Left colon (tissue), 2 donors: ENCODE measurements around the gene CDKN2A. TPM values are rescaled to one million over a fixed set of nuclear protein-coding genes. Genes with fewer than 3 reads are reported as not detected.
"Not testable (repeated sequence)": the region's sequence is repeated elsewhere in the genome, so short reads cannot be mapped to it uniquely, and the experiment has no call there.

Experiments used
- ATAC-seq: fragments of 200-7000 bp; cut with Tn5 transposase; one replicate; pipeline ENCODE4 v1.9.1; 2020; ENCODE audit warnings: mild to moderate bottlenecking, moderate library complexity
- DNase-seq, 2 donors: peaks; one replicate each; pipeline ENCODE4 v3.0.0-alpha.2; 2020
- intact Hi-C, 2 donors: fragments of 100-400 bp; cut with DNase I in 1 of 2; cut with micrococcal nuclease in 1 of 2; formaldehyde crosslinking; loops; one replicate each; pipeline versions ENCODE4 v1.11.2 to v1.14.0; 2022; cut with DNase I, micrococcal nuclease
- total RNA-seq, 2 donors: library from RNA; stranded (reverse); fragmentation: NEBNext Ultra II Directional; extraction: Animal tissue kit (Norgen Biotek cat#: 25700); gene quantifications; one replicate each; pipeline ENCODE4 v1.2.1, GENCODE V29; 2021
- donor health status: DM: no; HTN: no; CAD: no.
- donor health status: DM: yes; HTN: yes; CAD: no.

CDKN2A gene
- total RNA-seq, 2 donors from 2014 or later = 0.34 to 1.8 TPM

DNA sequence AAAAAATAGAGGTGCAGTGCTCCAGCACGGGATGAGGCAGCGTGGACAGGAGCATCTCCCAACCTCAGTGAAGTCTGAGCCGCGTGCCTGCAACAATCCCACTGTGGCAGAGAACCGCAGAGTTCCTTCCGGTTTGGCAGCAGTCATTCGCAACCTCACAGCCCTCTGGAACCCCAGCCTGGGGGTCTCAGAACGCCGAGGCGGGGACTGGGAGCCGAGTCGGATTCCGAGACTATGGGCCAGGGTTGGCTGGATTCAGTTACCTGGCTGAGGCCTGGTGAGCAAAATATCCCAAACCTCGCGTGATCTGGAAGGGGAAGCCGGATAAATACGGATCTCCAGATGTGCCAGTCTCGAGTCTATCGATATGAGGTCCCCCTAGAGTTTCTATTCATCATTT, 27.0 kb downstream of the CDKN2A start:
- ATAC-seq = no peak
- intact Hi-C loops = no loop called here
- no peak for DNase-seq

- ATAC-seq (no peak), DNase-seq (no peak)
- intact Hi-C loops = no loop called here
Measured at GRCh38 chr9:21966140-21966851, 27.9 kb downstream of the CDKN2A start.

DNA sequence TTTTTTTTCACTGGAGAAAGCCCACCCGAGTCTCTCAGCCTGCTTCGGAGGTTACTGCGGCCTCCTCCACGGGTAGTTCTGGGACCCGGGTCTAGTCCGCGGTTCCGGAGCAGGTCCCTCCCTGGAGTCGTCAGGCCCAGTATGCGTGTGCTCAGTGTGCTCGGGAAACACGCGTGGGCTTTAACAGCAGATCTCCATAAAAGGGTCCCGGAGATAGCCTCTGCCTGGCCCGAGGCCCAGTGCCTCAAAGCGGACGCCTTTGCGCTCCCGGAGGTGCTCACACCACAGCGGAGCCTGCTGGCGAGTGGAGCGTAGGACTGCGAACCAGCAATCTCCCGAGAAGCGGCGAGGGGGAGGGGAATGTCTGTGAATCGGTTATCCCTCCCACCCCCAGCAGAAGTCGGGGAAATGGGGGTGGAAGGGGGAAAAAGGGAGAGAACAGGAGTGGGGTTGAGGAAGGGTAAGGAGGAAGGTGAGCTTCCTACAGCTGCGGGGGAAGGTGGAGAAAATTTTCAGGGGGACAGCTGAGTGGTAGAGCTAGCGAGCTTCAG, 28.7 kb downstream of the CDKN2A start:
- intact Hi-C loops = no loop called here
- DNase-seq (peak; percentile 54 to 72), ATAC-seq (peak; percentile 95)

DNA sequence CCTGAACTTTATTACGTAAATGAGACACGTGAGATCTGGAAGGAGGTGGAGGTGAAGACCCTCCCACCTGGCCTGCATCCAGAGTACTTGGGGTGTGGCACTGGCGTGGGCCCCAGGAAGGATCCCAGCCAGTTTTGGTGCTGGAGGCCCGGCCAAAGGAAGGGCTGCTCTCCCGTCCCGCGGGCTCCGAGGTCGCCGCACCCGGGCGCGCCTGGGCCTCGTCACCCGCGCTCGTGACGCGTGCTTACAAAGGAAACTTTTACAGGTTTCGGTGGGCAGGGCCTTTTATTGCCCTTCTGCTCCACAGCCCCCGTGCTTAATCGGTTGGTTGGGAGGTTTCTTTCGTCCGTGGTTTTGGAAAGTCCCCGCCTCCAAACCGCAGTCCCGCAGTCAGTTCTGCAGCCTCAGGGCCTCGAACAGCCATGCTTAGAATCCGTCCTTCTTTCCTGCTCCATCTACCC, 29.2 kb downstream of the CDKN2A start:
- intact Hi-C loops = no loop called here
- DNase-seq = peak in 1 of 2 donors; percentile 38
- ATAC-seq = peak; percentile 77

GRCh38 chr9:21961569-21961968, 32.6 kb downstream of the CDKN2A start:
- no peak for ATAC-seq

DNA sequence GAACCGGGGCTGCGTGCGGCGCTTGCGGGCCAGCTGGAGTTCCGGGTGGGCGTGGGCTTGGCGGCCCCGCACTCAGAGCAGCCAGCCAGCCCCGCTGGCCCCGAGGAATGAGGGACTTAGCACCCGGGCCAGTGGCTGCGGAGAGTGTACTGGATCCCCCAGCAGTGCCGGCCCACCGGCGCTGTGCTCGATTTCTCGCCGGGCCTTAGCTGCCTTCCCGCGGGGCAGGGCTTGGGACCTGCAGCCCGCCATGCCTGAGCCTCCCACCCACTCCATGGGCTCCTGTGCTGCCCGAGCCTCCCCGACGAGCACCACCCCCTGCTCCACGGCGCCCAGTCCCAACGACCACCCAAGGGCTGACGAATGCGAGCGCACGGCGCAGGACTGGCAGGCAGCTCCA, 34.9 kb downstream of the CDKN2A start:
- DNase-seq, intact Hi-C loops, ATAC-seq: not testable (repeated sequence)

More at GRCh38 chr9:21961569-21961968, 32.6 kb downstream of the CDKN2A start:
- DNase-seq = no peak
- intact Hi-C loops = no loop called here

DNA sequence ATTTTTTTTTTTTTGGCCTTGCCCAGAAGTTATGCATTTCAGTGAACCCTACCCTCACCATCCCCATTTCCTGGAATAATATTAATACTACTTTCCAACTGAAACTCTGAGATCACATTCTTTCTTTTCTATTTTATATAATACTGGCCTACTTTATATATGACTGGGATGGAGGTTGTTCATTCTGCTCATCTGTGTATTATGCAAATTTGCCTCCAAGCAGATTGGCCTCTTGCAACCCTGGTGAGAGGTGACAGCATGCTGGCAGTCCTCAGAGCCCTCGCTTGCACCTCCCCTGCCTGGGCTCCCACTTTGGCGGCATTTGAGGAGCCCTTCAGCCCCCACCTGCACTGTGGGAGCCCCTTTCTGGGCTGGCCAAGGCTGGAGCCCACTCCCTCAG, 35.4 kb downstream of the CDKN2A start:
- ATAC-seq (no peak), DNase-seq (no peak)
- intact Hi-C loops = no loop called here

- intact Hi-C loops = no loop called here
- no peak for DNase-seq
- no peak for ATAC-seq
Measured at GRCh38 chr9:21945606-21946005, 48.6 kb downstream of the CDKN2A start.

DNA sequence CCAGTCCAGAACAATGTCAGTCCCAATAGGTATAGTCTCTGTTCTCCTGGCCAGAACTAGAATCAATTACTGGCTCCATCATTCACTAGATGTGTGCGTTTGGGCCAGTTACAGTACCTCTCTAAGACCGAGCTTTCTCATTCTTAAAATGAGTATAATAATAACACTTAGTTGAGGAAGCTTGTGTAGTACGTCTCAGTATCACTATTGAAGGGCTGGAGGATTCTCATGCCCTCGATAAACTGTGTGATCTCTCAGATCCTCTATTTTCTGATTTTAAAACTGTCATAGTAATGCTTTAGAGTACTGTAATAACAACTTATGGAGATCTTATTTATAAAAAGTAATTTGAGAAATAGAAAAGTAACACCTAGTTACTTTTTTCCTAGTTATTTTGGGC, 50.7 kb downstream of the CDKN2A start:
- intact Hi-C loops = no loop called here
- ATAC-seq = no peak
- DNase-seq = no peak

DNA sequence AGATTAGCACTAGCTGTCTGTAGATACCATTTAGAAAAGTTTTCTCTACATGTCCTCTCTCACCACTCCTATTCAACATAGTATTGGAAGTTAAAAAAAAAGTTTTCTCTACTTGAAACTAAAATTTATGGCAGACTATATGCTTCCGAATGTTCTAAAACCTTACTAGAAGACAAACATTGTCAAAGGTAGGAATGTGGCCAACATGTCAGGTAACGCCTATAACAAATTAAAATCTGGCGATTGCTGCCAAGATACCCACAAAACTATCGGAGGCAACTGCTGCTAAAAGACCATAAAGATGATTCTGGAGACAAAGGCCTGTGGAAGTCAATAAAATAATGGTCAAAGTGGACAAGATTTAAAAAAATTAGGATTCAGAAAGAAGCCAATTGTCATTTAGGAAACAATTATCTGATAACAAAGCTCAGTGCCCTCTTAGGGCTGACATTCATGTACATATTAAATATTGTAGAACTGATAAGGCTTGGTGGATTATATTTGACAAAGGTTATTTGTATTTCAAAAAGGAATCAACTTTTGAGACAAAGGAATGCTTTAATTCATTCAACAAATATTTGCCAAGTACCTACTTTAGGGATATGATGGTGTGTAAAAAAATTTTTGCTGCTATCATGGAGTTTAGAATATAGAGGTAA, 52.7 kb downstream of the CDKN2A start:
- ATAC-seq = peak; percentile 73
- intact Hi-C loops = no loop called here
- no peak for DNase-seq

DNA sequence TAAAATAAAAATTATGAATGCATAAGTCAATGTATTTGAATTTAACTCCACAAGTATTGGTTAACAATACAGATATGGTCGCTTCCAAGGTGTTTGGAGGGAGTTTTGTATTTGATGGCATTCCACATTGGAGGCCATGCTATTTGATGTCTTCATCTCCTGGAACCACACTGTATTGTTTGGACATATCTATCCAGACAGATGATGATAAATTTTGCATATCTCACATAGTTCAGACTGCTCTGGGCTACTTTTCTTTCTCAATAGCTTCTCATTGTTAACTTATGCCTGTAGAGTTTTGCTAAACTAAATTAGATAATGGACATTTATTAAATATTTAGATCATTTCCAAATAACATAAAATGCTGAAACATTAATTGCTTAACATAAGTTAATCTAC, 58.0 kb downstream of the CDKN2A start:
- no peak for ATAC-seq
- intact Hi-C loops = no loop called here
- no peak for DNase-seq

DNA sequence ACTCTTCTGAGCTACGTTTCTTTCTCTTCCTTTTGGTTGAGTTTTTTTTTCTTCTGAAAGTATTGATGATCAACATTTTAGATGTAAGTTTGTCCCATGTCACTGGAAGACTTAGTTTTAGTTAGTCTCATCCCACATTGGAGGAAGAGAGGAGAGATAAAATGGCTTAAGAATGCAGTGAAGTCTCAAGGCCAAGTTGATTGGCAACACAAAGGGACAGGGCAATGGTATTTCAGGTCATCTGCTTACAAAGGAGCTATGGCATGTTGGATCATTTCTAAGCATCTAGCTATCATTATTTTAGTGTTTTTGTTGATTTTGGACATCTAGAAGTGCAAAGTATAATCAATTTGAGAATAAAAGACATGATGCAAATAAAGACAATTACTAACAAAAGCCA, 58.6 kb downstream of the CDKN2A start:
- DNase-seq = no peak
- intact Hi-C loops = no loop called here
- ATAC-seq = no peak

- no peak for DNase-seq
- intact Hi-C loops = no loop called here
- no peak for ATAC-seq
Measured at GRCh38 chr9:21933865-21934264, 60.3 kb downstream of the CDKN2A start.

DNA sequence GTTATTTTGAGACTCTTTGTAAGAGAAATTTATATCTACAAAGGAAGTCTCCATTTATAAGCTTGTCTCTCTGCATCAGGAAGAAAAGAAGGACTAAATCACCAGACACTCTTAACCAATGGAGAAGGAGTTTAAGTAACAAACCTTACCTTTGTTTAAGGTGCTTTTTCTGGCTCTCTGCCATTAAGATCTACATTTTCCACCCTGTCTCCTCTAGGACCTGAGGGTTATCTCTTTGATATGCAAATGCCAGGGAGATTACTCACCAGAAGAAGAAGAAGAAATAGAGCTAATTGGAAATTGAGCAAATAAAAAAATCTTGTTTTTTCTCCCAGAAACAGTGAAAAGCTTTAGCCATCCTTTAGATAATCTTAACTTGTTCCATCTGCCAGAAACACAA, 60.9 kb downstream of the CDKN2A start:
- DNase-seq (no peak), ATAC-seq (no peak)
- intact Hi-C loops = no loop called here

- intact Hi-C loops = no loop called here
- no peak for DNase-seq
- no peak for ATAC-seq
Measured at GRCh38 chr9:21931428-21931827, 62.8 kb downstream of the CDKN2A start.

- intact Hi-C loops = no loop called here
- DNase-seq (no peak), ATAC-seq (no peak)
Measured at GRCh38 chr9:21927752-21928151, 66.4 kb downstream of the CDKN2A start.

DNA sequence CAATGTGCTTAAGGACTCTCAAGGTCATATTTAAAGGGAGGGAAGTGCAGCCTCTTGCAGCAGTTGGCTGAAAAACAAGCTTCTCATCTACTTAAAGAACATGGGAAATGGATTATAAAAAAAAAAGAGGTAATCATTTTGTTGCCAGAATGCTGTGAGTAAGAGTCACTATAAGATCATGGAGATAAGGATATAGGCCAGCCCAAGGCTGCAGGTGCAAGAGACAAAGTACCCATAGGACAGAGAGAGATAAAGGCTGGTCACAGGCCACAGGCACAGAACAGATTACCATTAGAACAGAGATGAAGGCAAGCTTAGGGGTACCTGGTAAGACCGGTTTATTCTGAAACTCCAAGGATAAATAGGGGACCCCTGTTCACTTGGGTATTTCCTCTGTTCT, 70.5 kb downstream of the CDKN2A start:
- ATAC-seq (no peak), DNase-seq (no peak)
- intact Hi-C loops = no loop called here

- intact Hi-C loops = no loop called here
- DNase-seq (no peak), ATAC-seq (peak; percentile 95)
Measured at GRCh38 chr9:21919377-21920362, 74.5 kb downstream of the CDKN2A start.
